Skin of body (tissue), 3 donors: Measurements from ENCODE around the gene SPACA6. TPM values are rescaled to one million over a fixed set of nuclear protein-coding genes. Genes with fewer than 3 reads are reported as not detected.
"Not testable (repeated sequence)": the region's sequence is repeated elsewhere in the genome, so short reads cannot be mapped to it uniquely, and the experiment has no call there.

ENCODE experiments used
- DNase-seq: peaks from one replicate; lab custom pipeline; 2025; lab: John Stamatoyannopoulos, UW
- small RNA-seq: library from RNA; depleted of rRNA; stranded (forward); fragments of <200 nt; gene quantifications from one replicate; pipeline ENCODE3, GENCODE V24; 2014; ENCODE audit warnings: low replicate concordance
- total RNA-seq: library from RNA; depleted of rRNA; stranded (reverse); fragments of >200 nt; gene quantifications from one replicate; pipeline ENCODE4 v1.2.3, GENCODE V29; 2014

SPACA6 gene
- total RNA-seq, 1 donor from 2014 or later, result 5.3 TPM

GRCh38 chr19:51733742-51734522 lies 40.8 kb downstream of the SPACA6 start:
- no peak for DNase-seq

DNA sequence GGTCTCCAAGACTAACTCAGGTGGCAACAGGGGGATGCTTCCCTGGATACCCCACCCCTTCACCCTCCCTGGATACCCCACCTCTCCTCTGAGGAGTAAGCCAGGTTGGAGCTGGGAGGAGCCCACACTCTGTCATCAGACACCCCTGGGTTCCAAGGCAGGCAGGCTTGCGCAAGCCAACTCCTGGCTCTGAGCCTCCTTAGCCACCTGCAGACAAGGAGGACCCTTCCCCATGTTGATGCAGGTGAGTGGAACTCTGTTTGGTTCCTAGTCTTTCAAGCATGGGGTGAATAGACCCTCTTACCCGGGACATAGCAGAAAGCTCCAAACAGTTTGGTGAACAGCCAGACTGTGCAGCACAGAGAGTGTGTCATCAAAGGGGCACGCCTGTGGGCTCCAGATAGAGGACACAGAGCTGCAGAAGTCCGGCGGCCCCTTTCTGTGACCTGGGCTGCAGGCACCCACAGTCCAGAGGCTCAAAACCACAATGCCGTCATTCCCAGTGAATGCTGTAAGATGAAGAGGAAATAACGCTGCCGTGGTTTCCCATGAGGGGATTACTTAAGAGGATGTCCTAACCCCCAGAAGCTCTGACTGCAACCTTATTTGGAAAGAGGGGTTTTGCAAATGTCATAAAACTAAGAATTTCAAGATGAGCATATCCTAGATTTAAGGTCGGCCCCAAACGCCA lies 42.8 kb downstream of the SPACA6 start:
- DNase-seq, result no peak

GRCh38 chr19:51737389-51737788 lies 44.3 kb downstream of the SPACA6 start:
- no peak for DNase-seq

DNA sequence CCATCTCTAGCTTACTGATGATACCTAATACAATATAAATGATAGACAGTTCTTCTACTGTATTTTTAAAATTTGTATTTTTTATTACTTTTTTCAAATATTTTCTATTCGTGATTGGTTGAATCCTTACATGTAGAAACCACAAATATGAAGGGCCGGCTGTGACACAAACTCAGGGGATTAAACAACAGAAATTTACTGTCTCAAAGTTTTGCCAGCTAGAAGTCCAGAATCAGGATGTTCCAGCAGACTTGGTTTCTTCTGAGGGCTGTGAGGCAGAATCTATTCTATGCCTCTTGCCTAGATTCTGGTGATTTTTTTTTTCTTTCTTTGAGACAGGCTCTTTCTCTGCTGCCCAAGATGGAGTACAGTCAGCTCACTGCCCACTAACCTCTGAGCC lies 44.8 kb downstream of the SPACA6 start:
- no peak for DNase-seq

- DNase-seq, result not testable (repeated sequence)
Measured at GRCh38 chr19:51738523-51738922, 45.4 kb downstream of the SPACA6 start.

GRCh38 chr19:51739466-51740213 lies 46.5 kb downstream of the SPACA6 start:
- no peak for DNase-seq

- no peak for DNase-seq
Measured at GRCh38 chr19:51740356-51740755, 47.2 kb downstream of the SPACA6 start.

GRCh38 chr19:51742789-51743188 lies 49.7 kb downstream of the SPACA6 start:
- DNase-seq, result no peak

DNA sequence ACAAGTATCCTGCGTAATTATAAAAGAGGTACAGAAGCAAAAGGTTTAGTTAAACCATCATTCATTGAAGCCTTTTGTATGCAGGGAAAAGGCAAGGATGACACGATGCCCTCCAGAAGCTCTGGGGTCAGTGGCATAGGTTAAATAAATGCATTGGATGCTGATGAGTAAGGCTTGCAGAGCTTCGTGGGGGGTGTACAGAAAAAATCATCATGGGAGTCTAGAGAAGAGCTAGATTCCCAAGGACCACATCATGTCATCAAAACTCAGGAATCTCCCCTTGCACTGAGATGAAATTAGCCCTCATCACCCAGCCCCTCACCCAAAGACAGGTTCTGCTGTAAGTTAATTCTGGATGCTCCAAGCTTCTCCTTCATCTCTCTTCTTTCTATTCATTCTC lies 50.3 kb downstream of the SPACA6 start:
- no peak for DNase-seq

DNA sequence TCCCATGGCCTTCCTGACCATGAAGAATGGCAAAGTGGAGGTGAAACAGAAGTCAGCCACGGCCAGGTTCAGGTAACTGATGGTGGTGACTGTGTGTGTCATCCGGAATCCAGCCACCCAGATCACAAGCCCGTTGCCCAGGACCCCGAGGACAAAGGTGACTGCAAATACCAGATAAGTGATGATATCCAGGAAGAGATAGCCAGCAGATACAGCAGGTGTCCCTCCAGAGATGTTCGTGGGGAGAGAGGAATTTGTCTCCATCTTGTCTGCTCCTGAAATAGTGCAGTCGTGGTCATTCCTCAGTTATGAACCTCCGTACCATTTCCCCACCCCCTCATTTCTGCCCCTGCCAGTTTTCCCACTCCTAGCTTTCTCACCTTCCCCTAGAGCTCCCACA lies 53.6 kb downstream of the SPACA6 start:
- DNase-seq, result no peak

DNA sequence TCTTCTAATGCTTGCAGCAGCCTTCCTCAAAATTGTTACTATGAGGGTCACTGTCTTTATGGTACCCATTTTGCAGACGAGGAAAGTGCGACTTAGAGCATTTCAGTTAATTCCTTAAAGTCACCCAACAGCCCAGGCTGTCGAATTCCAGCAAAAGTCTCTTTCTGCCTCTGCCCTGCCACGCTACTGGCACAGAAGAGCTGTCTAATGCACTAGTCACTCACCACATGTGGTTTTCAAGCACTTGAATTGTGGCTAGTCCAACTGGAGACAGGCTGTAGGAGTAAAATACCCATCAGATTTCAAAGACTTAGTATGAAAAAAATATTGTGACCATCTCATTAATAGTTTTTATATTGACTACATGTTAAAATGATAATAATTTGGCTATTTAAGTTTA lies 56.8 kb downstream of the SPACA6 start:
- DNase-seq, result no peak

GRCh38 chr19:51750400-51751094 lies 57.4 kb downstream of the SPACA6 start:
- DNase-seq, result no peak

DNA sequence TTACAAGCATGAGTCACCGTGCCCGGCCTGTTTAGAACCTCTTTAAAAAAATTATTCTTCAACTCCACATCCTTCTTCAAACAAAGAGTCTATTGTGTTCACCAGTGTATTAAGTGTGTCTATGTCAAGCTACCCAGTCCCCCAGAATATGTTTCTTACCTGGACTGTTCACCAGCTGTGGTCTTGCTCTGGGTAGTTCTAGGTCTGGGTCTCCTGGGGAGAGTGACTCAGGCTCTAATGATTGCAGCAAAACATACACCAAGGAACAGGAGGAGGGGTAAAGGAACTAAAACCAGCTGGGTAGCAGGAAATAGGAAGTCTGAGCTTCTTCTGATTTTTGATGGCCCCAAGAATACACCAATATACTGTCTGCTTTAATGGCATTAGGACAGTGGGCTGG lies 58.5 kb downstream of the SPACA6 start, which contains the start of gene FPR1:
TSS of gene FPR1 (minus strand) at position 224 of the 400 bp plus-strand sequence. CDS start 4,884 bp downstream, outside the sequence.
- no peak for DNase-seq

GRCh38 chr19:51754109-51754508 lies 61.0 kb downstream of the SPACA6 start:
- no peak for DNase-seq

DNA sequence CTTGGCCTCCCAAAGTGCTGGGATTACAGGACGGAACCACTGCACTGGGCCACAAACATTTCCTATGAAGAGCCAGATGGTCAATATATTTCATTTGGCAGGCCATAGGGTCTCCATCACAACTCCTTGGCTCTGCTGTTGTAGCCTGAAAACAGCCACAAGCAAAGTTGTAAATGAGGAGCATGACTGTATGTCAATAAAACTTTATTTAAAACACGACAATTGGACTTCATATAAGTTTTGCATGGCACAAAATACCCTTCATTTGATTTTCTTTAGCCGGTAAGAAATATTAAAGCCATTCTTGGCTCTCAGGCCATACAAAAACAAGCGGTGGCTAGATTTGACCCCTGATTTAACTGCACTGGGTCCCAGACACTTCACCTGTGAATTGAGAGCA lies 61.6 kb downstream of the SPACA6 start:
- DNase-seq, result no peak

Small RNA genes within 50 kb of the gene (small RNA-seq; reads per million reads assigned to genes)
- gene AC018755.2 (not detected), gene MIR125A (not detected), gene MIR99B (0.09 reads per million), gene MIRLET7E (not detected)

Other genes starting within 250 kb of the SPACA6 start
- gene SIGLEC8, start 234.9 kb upstream of the SPACA6 start, total RNA-seq, result 0.59 TPM
- not detected for gene CEACAM18, start 214.8 kb upstream of the SPACA6 start, total RNA-seq
- gene SIGLEC12, start 191.5 kb upstream of the SPACA6 start, total RNA-seq, result not detected
- 1.6 TPM for gene SIGLEC6, start 161.7 kb upstream of the SPACA6 start, total RNA-seq
- gene ZNF175, start 122.0 kb upstream of the SPACA6 start, total RNA-seq, result 4.8 TPM
- gene SIGLEC5, start 62.9 kb upstream of the SPACA6 start, total RNA-seq, result 1.4 TPM
- gene SIGLEC14, start 46.5 kb upstream of the SPACA6 start, total RNA-seq, result 1.6 TPM
- gene HAS1, start 30.7 kb downstream of the SPACA6 start, total RNA-seq, result 2.0 TPM
- gene FPR1, start 58.5 kb downstream of the SPACA6 start, total RNA-seq, result 9.5 TPM
- gene FPR2, start 67.8 kb downstream of the SPACA6 start, total RNA-seq, result 4.0 TPM
- 2.2 TPM for gene FPR3, start 101.8 kb downstream of the SPACA6 start, total RNA-seq
- 16.3 TPM for gene ZNF577, start 194.6 kb downstream of the SPACA6 start, total RNA-seq
- gene ZNF649, start 211.7 kb downstream of the SPACA6 start, total RNA-seq, result 21.1 TPM
- gene ZNF613, start 234.1 kb downstream of the SPACA6 start, total RNA-seq, result 5.6 TPM